ENCODE results near the gene PDE6G.

GRCh38 chr17:81696218-81696941 is 40.0 kb upstream of the PDE6G start:
- no peak for TF ChIP-seq POLR2A (IDR thresholded peaks at IDR 0.05; ENCODE audit: low read depth)
- TF ChIP-seq CTCF (IDR thresholded peaks at IDR 0.05) = no peak
- TF ChIP-seq EP300 (IDR thresholded peaks at IDR 0.05) = no peak
